Measurements from ENCODE around the gene GSK3B. TPM values are rescaled to one million over a fixed set of nuclear protein-coding genes. Genes with fewer than 3 reads are reported as not detected.

GSK3B gene
- total and polyA plus RNA-seq, 7 donors, result 9.1 to 43.2 (median 34.5) TPM

- peaks cover 23% of the 10 kb centered on the region for H3K4me1 ChIP-seq
These were observed 23.8 kb downstream of the GSK3B start for GRCh38 chr3:120070263-120070981.

GRCh38 chr3:120067083-120067482 lies 27.2 kb downstream of the GSK3B start:
- no peaks in the 10 kb centered on the region for H3K36me3 ChIP-seq (ENCODE audit: insufficient read depth in 1 of 2, low read depth in 1 of 2)
- H3K4me1 ChIP-seq, result peaks cover 35% of the 10 kb centered on the region
- ATAC-seq, result no peak
- H3K27ac ChIP-seq, result no peak overlapping the region
- H3K9me3 ChIP-seq, result no peaks in the 10 kb centered on the region
- no peak overlapping the region for H3K4me3 ChIP-seq
- DNase-seq, result no peak
- TF ChIP-seq CTCF (IDR thresholded peaks at IDR 0.05), result no peak
- intact Hi-C loops (cut with DNase I), result no loop called here
- no peaks in the 10 kb centered on the region for H3K27me3 ChIP-seq (ENCODE audit: insufficient read depth in 3 of 3, low read length in 2 of 3)
- 84 to 91% (median 91%) methylated on average over 3 of the region's 3 CpGs for WGBS, 3 donors

More at GRCh38 chr3:120070263-120070981, 23.8 kb downstream of the GSK3B start:
- Histone ChIP-seq H3K27ac (no peak overlapping the region), H3K36me3 (ENCODE audit: insufficient read depth in 1 of 2, low read depth in 1 of 2) (no peaks in the 10 kb centered on the region), H3K9me3 (no peaks in the 10 kb centered on the region), H3K27me3 (ENCODE audit: insufficient read depth in 3 of 3, low read length in 2 of 3) (no peaks in the 10 kb centered on the region), H3K4me3 (no peak overlapping the region)
- no peak for ATAC-seq
- TF ChIP-seq CTCF (IDR thresholded peaks at IDR 0.05), result no peak
- DNase-seq, result no peak
- intact Hi-C loops (cut with DNase I), result no loop called here
- WGBS, 3 donors, result 67 to 82% (median 70%) methylated on average over 4 of the region's 4 CpGs

GRCh38 chr3:120066634-120067033 lies 27.6 kb downstream of the GSK3B start:
- H3K27me3 ChIP-seq (ENCODE audit: insufficient read depth in 3 of 3, low read length in 2 of 3), result no peaks in the 10 kb centered on the region
- H3K36me3 ChIP-seq (ENCODE audit: insufficient read depth in 1 of 2, low read depth in 1 of 2), result no peaks in the 10 kb centered on the region
- 86 to 98% (median 96%) methylated on average over 4 of the region's 4 CpGs for WGBS, 3 donors
- DNase-seq (no peak), ATAC-seq (no peak)
- H3K9me3 ChIP-seq, result no peaks in the 10 kb centered on the region
- no peak overlapping the region for H3K4me3 ChIP-seq
- no peak for TF ChIP-seq CTCF (IDR thresholded peaks at IDR 0.05)
- intact Hi-C loops (cut with DNase I), result no loop called here
- no peak overlapping the region for H3K27ac ChIP-seq
- peaks cover 32% of the 10 kb centered on the region for H3K4me1 ChIP-seq

GRCh38 chr3:120064641-120065040 lies 29.6 kb downstream of the GSK3B start:
- no peak for TF ChIP-seq CTCF (IDR thresholded peaks at IDR 0.05)
- no peak overlapping the region for H3K27ac ChIP-seq
- intact Hi-C loops (cut with DNase I), result no loop called here
- no peaks in the 10 kb centered on the region for H3K9me3 ChIP-seq
- no peak for DNase-seq
- no peak overlapping the region for H3K4me3 ChIP-seq
- H3K4me1 ChIP-seq, result peaks cover 39% of the 10 kb centered on the region
- no peaks in the 10 kb centered on the region for H3K36me3 ChIP-seq (ENCODE audit: insufficient read depth in 1 of 2, low read depth in 1 of 2)
- ATAC-seq, result peak in 3 of 4 donors; percentile 51 to 66 (median 62)
- no peaks in the 10 kb centered on the region for H3K27me3 ChIP-seq (ENCODE audit: insufficient read depth in 3 of 3, low read length in 2 of 3)
- 42 to 62% (median 49%) methylated on average over 2 of the region's 2 CpGs for WGBS, 3 donors

GRCh38 chr3:120062474-120062873 lies 31.8 kb downstream of the GSK3B start:
- intact Hi-C loops (cut with DNase I), result no loop called here
- no peaks in the 10 kb centered on the region for H3K36me3 ChIP-seq (ENCODE audit: insufficient read depth in 1 of 2, low read depth in 1 of 2)

More at GRCh38 chr3:120062474-120062873, 31.8 kb downstream of the GSK3B start:
- Histone ChIP-seq H3K4me3 (no peak overlapping the region), H3K27me3 (ENCODE audit: insufficient read depth in 3 of 3, low read length in 2 of 3) (no peaks in the 10 kb centered on the region), H3K9me3 (no peaks in the 10 kb centered on the region), H3K27ac (no peak overlapping the region), H3K4me1 (peaks cover 52% of the 10 kb centered on the region)
- TF ChIP-seq CTCF (IDR thresholded peaks at IDR 0.05), result no peak
- no peak for DNase-seq
- WGBS, 3 donors, result 81 to 87% (median 85%) methylated on average over 4 of the region's 4 CpGs
- ATAC-seq, result no peak
